Activated naive CD8-positive, alpha-beta T cell (primary cell): Measurements from ENCODE around the gene KCND3.

ENCODE experiments used
- H3K27ac Mint-ChIP-seq: one replicate; pipeline ENCODE4 v1.8.0; 2021; ENCODE audit warnings: mixed read lengths
- H3K27me3 Mint-ChIP-seq: one replicate; pipeline ENCODE4 v1.8.0; 2021; ENCODE audit warnings: mixed read lengths
- H3K36me3 Mint-ChIP-seq: one replicate; pipeline ENCODE4 v1.8.0; 2021; ENCODE audit warnings: mixed read lengths
- H3K4me1 Mint-ChIP-seq: one replicate; pipeline ENCODE4 v1.8.0; 2021; ENCODE audit warnings: low read depth, mixed read lengths
- H3K4me3 Mint-ChIP-seq: one replicate; pipeline ENCODE4 v1.8.0; 2021; ENCODE audit warnings: mild to moderate bottlenecking, mixed read lengths
- H3K9me3 Mint-ChIP-seq: one replicate; pipeline ENCODE4 v1.8.0; 2021; ENCODE audit warnings: low read depth, mixed read lengths

KCND3 gene

GRCh38 chr1:111725192-111725591, 264.3 kb downstream of the KCND3 start:
- Mint-ChIP-seq H3K9me3 (no peaks in the 10 kb centered on the region), H3K36me3 (no peaks in the 10 kb centered on the region), H3K27ac (no peak overlapping the region), H3K4me1 (peaks cover 10% of the 10 kb centered on the region), H3K27me3 (no peaks in the 10 kb centered on the region), H3K4me3 (no peak overlapping the region)

- Mint-ChIP-seq H3K4me1 (peaks cover 10% of the 10 kb centered on the region), H3K27me3 (no peaks in the 10 kb centered on the region), H3K27ac (no peak overlapping the region), H3K36me3 (no peaks in the 10 kb centered on the region), H3K4me3 (no peak overlapping the region), H3K9me3 (no peaks in the 10 kb centered on the region)
Measured at GRCh38 chr1:111723871-111724270, 265.6 kb downstream of the KCND3 start.

DNA sequence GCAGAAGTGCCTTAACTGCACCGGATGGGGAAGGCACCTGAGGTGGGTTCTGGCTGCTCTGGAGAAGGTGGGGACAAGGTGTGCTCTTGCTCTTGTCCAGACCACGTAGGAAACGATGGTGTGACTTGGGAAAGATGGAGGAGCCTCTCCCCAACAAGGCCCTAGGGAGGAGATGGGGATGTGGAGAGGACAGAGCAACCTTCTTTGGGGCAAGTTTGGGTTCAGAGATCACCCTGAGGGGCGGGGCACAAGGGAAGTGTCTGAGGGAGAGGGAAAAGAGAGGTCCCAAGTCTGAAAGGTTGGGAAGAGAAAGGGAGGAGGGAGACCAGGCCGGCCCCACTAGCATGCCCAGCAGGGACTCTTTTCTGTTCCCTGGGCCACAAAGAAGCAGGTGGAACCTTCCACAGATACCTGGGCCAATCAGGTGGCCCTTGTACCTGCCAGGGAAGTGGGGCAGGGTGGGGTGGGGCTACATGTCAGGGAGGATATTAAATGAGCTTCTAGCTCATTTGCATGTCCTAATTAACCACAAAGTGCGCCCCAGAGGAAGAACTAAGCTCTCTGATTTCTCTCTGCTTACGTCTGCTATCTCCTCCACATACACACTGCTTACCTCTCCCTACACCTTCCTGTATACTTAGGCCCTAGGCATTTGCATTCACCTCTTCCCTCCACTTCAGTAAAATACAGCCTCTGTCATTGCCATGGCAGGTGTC, 266.2 kb downstream of the KCND3 start:
- no peaks in the 10 kb centered on the region for H3K36me3 Mint-ChIP-seq
- no peaks in the 10 kb centered on the region for H3K9me3 Mint-ChIP-seq
- H3K4me1 Mint-ChIP-seq: peaks cover 10% of the 10 kb centered on the region
- no peak overlapping the region for H3K27ac Mint-ChIP-seq
- no peaks in the 10 kb centered on the region for H3K27me3 Mint-ChIP-seq
- H3K4me3 Mint-ChIP-seq: no peak overlapping the region

GRCh38 chr1:111720977-111721786, 268.3 kb downstream of the KCND3 start:
- Mint-ChIP-seq H3K36me3 (peaks cover 2% of the 10 kb centered on the region), H3K27me3 (no peaks in the 10 kb centered on the region), H3K9me3 (no peaks in the 10 kb centered on the region), H3K4me3 (no peak overlapping the region), H3K4me1 (peaks cover 19% of the 10 kb centered on the region), H3K27ac (peak overlapping the region; percentile 28)
